G401 (cell line): ENCODE results near the gene PRKD1. TPM values are rescaled to one million over a fixed set of nuclear protein-coding genes. Genes with fewer than 3 reads are reported as not detected.

Experiments used
- DNase-seq: peaks from one replicate; pipeline ENCODE4 v3.0.0-alpha.2; 2015; ENCODE audit warnings: low spot score
- in situ Hi-C: cut with HindIII; loops from 2 replicates; pipeline ENCODE4 v1.10.0; 2016; ENCODE audit warnings: low sequenced_read_pairs, mixed read lengths
- total RNA-seq: library from RNA; depleted of rRNA; stranded (reverse); fragments of >200 nt; shearing (Covaris generic); gene quantifications from 2 replicates; pipeline ENCODE4 v1.2.3, GENCODE V29; 2014

PRKD1 gene
- total RNA-seq, 1 experiment from 2014 or later = not detected

- DNase-seq = peak; percentile 22
- in situ Hi-C loops = no loop called here
Measured at GRCh38 chr14:29584992-29585391, 342.7 kb downstream of the PRKD1 start.

GRCh38 chr14:29580763-29581162, 346.9 kb downstream of the PRKD1 start:
- DNase-seq = no peak
- in situ Hi-C loops = no loop called here

GRCh38 chr14:29579838-29580237, 347.8 kb downstream of the PRKD1 start:
- in situ Hi-C loops = no loop called here
- no peak for DNase-seq

GRCh38 chr14:29576927-29577326, 350.7 kb downstream of the PRKD1 start:
- in situ Hi-C loops = no loop called here
- no peak for DNase-seq

- DNase-seq = no peak
- in situ Hi-C loops = no loop called here
Measured at GRCh38 chr14:29569194-29569593, 358.5 kb downstream of the PRKD1 start.

GRCh38 chr14:29566194-29566593, 361.5 kb downstream of the PRKD1 start:
- in situ Hi-C loops = no loop called here
- no peak for DNase-seq

GRCh38 chr14:29558516-29558915, 369.1 kb downstream of the PRKD1 start:
- in situ Hi-C loops = no loop called here
- DNase-seq = no peak

GRCh38 chr14:29554335-29554734, 373.3 kb downstream of the PRKD1 start:
- in situ Hi-C loops = no loop called here
- DNase-seq = no peak

GRCh38 chr14:29553427-29553826, 374.2 kb downstream of the PRKD1 start:
- in situ Hi-C loops = no loop called here
- DNase-seq = no peak

GRCh38 chr14:29548948-29549370, 378.7 kb downstream of the PRKD1 start:
- in situ Hi-C loops = no loop called here
- DNase-seq = peak; percentile 32

- no peak for DNase-seq
- in situ Hi-C loops = no loop called here
Measured at GRCh38 chr14:29545714-29546113, 381.9 kb downstream of the PRKD1 start.

GRCh38 chr14:29536886-29537511, 390.6 kb downstream of the PRKD1 start:
- in situ Hi-C loops = no loop called here
- DNase-seq = no peak

- DNase-seq = no peak
- in situ Hi-C loops = no loop called here
Measured at GRCh38 chr14:29529418-29529817, 398.2 kb downstream of the PRKD1 start.

- in situ Hi-C loops = no loop called here
- DNase-seq = no peak
Measured at GRCh38 chr14:29528889-29529288, 398.8 kb downstream of the PRKD1 start.

GRCh38 chr14:29527286-29527685, 400.4 kb downstream of the PRKD1 start:
- in situ Hi-C loops = no loop called here
- DNase-seq = no peak
